UCSD-AML1 (cell line): ENCODE results near the gene SMCP.

Source experiments
- DNase-seq: peaks from one replicate; lab custom pipeline; 2025; ENCODE audit not compliant: unreplicated experiment; lab: John Stamatoyannopoulos, UW

Gene SMCP

DNA sequence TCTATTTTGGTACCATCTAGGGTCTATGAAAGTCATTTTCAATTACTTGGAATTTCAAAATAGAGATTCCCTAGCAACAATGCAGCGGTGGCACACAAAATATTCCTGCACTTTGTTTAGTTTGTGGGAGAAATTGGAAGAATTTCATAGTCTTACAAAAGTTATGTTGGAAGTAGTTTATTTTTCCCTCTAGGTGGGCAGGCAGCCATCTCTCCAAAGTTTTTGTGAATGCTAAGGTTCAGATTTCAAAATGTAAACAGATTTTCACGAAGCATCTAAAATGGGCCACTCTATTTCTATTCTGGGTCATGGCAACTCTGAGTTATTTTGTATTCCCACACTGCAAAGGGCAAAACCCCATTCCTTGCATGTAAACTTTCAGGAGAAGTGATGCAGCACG is 8.0 kb downstream of the SMCP start:
- DNase-seq = no peak

DNA sequence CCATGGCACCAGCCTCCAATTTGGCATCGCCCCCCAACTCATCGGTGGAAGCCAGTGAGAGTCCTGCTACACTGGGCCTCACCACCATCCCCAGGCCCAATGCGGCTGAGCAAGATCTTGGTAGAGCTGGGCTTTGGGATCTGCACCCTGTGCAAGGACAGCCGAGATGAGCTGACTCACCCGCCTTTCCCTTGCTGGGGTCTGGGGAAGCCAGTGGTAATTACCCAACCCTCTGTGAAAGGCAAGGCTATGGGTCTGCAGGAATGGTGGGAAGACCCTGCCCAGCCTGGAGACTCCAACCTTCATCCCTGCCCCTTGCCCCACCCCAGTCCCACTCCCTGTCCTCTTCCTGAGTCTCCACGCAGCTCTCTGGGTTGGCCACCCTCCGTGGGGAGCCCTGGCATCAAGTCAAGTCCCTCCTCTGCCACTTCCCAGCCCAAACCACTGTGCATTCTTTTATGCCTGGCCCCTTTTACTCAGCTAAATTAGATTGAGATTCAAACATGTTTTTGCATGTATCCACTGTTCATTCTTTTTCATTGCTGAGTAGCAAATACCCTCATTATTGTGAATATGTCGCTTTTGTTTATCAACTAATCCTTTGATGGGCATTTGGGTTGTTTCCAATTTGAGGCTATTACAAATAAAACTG is 8.8 kb downstream of the SMCP start:
- DNase-seq = no peak

DNA sequence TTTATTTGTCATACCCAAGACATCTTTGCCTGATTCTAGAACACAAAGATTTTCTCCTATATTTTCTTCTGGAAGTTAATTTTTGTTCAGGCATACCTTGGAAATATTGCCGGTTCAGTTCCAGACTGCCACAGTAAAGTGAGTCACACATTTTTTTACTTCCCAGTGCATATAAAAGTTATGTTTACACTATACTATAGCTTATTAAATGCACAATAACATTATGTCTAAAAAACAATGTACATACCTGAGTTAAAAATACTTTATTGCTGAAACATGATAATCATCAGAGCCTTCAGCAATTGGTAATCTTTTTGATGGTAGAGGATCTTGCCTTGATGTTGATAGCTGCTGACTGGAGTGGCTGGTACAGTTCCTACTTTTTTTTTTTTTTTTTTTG is 10.0 kb downstream of the SMCP start:
- DNase-seq = no peak

DNA sequence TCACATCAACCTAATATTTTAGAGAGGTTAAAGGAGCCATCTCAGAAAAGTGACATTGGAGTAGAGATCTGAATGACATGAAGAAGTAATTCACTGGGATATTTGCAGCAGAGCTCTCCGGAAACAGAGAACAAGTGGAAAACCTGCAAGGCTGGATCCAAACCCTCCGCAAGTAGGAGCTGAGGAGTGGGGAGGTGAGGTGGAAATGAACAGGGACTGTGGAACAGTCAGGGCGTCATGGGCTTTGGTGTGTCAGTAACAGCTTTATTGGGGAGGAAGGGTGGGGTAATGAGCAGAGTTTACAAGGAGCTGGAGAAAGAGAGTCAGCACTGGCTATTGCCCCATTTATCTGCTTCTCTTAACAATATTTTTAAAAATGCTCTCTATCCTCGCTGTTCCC is 20.9 kb downstream of the SMCP start:
- DNase-seq = no peak

DNA sequence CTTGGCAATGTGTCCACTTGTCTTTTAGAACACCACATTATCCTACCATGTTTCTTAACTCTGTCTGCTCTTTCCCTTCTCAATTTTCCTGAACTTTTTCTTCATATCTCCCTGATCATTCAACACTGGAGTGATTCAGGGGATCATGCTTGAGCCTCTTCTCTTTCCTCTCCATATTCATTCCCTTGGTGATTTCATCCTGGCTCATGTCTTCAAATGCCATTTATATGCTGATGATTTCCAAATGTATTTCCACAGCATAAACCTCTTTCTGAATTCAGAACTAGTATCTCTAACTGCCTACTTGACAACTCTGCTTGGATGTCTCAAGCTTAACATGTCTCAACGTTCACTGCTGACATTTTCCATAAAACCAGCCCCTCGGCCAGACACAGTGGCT is 21.8 kb downstream of the SMCP start:
- no peak for DNase-seq

DNA sequence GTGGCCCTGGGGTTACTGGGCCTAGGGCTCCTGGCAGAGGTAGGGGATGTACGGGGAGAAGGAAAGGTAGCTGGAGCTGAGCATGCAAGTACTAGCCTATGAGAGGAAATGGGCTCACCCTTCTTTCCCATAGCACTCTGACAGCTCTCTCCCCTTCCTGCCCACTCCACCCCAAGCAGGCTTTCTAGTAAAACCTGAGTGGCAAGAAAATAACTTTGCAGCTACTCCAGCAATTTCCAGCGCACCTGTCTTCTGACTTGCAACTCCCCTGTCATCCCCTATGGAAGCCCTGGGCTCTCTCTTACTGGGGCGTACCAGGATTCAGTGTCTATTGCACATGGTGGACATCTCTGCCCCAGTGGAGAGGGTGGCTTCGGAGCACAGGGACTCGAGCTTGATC is 23.5 kb downstream of the SMCP start:
- DNase-seq = no peak

DNA sequence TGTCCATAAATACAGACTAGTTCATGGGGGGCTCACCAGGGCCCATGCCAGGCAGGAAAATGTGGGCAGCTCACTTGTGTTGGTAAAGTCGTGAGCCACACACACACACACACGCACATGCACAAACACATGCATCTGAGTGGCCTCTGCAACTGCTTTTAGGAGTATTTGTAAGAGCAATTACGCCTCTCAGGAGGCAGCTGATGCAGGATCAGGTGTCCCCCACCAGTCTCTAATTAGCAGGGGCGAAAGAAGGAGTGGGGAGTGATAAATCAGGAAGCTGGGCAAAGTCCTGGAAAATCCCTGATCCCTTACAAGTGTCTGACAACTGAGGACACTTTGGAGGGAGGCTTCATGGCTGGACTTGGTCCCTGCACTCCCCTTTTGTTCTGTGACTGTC is 24.5 kb downstream of the SMCP start:
- DNase-seq = no peak

DNA sequence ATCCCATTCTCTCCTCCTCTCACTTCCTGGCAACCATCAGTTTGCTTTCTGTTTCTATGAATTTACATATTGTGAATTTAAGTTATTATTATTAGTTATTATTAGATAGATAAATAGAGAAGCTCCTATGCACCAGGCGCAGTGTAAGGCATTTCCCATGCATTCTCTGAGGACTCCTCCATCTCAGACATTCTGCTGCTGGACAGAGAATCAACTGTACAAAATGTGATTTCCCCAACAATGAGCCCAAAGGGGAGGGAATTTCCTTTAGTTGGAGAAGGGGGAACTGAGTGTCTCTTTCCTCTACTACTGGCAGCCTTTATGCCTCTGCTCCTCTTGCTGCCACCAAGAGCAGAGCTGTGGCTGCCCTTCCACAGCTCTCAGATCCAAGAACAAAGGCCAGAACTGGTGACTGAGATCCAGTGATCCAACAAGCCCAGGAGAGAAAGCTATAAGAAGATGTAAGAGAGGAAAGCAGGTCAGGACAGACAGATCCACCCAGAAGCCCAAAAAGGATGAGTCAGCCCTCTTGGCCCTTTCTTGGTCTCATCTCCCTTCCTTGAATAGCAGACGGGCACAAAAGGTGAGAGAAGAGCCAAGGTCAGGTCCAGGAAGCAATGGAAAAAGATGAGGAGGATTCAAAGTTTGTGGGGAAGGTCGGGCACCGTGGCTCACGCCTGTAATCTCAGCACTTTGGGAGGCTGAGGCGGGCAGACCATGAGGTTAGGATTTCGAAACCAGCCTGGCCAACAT is 26.7 kb downstream of the SMCP start:
- DNase-seq = no peak

DNA sequence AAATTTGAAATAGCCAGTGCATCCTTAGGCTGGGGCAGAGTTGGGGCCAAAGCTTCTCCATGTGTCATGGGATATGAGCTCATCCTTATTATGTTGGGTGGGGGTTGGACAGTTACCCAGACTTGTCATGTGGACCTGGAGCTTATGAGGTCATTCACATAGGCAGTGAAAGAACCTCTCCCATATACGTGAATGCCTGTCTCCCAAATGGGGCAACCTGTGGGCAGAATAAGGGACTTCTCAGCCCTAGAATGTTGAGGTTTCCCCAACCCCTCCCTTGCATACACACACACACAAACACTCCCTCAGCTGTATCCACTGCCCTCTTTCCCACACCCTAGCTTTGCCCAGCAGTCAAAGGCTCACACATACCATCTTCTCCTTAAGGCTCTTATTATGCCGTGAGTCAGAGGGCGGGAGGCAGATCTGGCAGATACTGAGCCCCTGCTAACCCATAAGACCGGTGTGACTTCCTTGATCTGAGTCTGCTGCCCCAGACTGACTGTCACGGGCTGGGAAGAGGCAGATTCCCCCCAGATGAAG is 28.0 kb downstream of the SMCP start:
- no peak for DNase-seq

DNA sequence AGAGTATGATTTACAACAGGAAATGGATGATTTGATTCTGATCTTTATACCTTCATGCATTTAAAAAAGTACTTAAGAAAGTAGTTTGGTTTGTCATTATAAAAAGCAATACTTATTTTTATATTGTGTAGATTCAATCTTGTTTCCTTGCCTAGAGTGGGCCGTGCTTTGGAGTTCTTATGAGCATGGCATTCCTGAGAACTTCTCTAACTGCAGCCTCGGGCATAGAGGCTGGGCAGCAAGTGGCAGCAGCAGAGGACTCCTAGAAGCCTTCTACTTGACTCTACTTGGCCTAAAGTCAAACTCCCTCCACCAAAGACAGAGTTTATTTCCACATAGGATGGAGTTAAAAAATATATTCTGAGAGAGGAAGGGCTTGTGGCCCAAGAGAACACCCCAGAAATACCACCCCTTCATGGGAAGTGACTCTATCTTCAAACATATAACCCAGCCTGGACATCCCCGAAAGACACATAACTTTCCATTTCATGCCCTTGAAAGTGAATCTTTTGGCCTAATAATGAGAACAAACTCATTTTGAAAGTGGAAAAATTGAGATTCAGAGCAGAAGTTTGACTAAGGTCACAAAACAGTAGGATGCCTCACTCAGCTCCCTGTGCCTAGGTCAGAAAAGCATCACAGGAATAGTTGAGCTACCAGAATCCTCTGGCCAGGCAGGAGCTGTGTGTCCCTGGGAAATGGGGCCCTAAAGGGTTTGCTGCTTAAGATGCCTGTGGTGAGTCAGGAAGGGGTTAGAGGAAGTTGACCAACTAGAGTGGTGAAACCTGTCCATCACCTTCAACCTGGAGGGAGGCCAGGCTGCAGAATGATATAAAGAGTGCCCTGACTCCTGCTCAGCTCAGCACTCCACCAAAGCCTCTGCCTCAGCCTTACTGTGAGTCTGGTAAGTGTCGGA is 29.8 kb downstream of the SMCP start, which contains the start of gene IVL:
TSS of gene IVL (plus strand) at position 861 of the 916 bp plus-strand sequence. CDS start 1,252 bp downstream, outside the sequence.
- no peak for DNase-seq

DNA sequence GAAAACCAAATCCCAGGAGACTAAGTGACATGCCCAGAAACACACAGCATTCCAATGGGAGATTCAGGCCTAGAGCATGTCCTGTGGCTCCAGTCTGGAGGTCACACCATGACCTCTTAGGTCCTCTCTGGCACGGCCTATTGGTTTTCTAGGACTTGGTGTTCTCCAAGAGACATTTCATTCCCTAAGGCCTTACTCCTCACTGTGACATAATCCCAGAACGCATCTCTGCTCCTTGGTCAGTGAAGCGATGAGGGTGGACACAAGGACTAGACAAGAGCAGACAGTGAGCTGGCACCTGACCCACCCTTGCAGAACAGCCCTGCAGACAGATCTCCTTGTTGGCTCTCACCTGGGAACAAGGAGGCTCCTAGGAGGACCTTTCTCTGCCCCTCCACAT is 31.1 kb downstream of the SMCP start:
- no peak for DNase-seq

DNA sequence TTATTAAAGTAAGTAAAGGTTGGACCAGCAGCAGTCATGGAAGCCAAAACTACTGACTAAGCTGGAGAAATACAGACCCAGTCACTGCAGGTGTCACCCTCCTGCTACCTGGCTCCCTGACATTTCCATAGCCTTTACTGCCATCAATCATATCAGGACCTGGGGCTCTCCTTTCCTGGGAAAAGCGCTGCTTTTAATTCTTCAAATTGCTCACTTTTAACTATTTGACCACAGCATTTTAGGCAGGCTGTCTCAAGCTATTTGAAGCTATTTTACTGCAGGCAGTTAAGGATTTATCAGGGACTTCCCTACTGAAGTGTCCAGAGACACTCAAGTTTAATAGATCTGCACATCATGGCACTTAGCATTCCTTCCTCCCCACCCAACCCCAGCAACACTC is 34.3 kb downstream of the SMCP start:
- DNase-seq = no peak

DNA sequence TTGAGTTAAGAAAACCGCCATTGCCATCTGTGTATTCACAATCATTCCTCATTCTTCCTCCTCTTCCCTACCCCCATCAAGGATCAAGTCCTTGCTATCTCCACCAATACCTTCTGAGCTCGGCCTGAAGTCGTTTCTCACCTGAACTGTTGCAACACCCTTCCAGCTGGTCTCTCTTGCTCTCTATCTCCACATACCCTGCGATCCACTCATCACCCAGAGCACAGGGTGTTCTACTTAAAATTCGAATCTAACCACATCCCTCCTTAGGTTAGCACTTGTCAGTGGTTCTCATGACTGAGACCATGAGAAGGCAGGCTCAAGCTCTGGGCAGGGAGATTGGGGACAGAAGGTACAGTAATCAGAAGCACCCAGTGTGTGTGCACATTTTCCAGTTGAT is 34.8 kb downstream of the SMCP start:
- no peak for DNase-seq

DNA sequence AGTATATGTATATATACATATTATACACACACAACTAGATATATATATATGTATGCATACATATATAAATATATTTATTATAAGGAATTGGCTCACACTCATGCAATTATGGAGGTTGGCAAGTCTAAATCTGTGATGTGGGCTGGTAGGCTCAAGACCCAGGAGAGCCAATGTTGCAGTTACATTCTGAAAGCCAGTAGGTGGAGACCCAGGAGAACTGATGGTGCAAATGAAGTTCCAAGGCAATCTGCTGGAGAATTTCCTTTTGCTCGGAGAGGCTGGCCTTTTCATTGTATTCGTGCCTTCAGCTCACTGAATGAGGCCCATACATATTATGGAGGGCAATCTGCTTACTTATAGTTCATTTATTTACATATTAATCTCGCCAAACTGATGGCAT is 39.7 kb downstream of the SMCP start:
- no peak for DNase-seq

DNA sequence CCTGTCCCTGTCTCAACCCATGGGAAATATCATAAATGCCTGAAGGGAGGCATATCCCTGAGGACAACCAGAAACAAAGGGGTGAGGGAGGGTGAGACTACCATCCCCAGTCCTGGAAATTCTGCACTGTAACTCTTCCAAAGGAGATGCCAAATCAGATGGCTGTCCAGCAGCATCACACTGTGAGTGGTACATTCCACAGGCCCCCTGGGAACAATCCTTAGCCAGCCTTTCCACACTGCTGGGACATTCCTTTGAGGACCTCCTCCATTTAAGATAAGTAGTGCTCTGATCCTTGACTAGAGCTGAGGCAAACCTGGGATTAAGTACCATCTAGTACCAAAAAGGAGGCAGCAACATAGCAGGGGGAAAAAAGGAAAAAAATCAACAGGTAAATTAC is 40.9 kb downstream of the SMCP start:
- DNase-seq = no peak

DNA sequence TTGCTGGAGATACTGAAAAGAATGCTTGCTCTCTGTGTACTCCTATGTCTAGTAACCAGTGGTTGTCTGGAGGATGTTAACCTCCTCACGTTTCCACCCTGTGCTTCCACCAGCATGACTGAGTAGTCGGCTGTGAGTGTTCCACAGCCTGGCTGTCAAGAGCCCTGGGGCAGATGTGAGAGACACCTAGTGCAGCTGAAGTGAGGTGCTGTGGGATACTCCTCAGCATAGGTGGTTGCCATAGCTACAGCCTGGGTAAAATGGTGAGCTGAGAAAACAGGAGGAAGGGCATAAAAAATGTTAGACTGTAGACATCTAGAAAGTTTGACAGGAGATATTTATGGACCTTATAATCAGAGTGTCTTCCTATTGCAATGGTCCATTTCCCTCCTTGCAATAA is 46.1 kb downstream of the SMCP start:
- DNase-seq = no peak

DNA sequence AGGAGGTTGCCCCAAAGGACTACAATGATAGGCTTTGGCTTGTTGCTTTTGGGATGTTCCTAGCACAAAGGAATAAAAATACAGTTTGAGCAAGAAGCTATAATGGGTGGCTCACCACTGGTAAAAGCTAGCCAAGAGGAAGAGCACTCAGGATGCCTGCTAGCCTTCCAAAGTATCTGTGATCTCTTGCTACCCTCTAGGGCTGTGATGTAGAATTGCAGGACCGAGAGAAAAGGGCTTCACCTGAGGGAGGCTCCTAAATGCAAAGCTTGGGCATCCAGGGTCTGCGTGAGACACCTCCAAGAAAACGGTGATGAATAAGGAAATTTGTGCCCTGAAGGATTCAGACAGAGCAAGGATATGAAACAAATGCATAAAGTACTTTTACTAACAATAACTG is 48.0 kb downstream of the SMCP start:
- DNase-seq = no peak

DNA sequence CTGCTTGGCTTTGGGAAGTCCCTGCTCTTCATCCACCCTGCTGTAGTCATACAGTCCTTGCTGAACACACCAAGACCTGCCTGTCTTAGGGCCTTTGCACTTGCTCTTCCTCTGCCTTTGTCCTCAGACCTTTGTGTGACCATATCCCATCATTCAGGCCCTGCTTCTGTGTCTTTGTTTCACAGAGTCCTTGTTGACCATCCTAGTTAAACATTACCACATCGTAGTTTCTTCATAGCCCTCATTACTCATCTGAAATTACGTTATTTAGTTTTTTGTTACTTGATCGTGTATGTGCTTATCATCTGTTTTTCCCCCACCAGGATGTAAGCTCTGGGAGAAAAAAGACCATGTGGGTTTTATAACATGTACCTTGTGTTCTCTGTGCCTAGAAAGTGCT is 50.5 kb downstream of the SMCP start:
- DNase-seq = no peak

DNA sequence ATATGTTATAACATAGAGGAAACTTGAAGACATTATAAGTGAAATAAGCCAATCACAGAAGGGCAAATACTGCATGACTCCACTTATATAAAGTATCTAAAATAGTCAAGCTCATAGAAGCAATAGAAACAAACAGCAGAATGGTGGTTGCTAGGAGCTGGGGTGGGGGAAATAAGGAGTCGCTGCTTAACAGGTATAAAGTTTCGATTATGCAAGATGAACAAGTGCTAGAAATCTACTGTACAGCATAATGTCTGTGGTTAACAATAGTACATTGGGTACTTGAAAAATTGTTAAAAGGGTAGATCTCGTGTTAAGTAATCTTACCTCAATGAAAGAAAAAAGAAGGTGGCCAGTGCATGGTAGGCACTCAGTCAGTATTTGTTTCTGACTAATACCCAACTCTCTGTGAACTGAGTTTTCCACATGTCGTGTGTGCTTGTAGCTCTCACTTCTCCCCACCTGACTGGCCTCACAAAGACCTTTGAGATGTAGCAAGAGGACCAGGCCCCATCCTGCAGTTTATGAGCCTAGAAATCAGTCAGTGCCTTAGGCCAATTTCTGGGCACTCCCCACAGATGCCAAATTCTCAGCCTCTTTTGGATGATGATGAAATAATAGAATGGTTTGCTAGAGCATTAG is 54.2 kb downstream of the SMCP start:
- DNase-seq = no peak

DNA sequence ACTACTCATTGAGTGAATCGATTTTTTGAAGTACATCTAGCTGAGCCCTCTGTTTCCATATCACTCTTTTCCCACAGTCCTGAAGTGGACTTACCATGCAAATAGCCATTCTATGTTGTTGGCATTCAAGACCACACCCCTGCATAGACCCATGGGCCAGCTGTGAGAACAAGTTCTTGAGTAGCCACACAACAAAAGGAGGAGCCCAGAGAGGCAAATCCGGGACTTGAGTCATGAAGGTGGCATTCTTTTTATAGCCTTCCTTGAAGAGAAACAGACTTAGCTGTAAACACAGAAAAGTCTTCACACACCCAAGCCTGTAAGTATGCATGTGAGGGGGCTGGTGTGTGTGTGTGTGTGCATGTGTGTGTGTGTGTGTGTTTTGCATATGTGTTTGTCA is 55.1 kb downstream of the SMCP start:
- DNase-seq = no peak
